Pancreas (tissue), 10 donors: ENCODE data around the gene RNF167. TPM values are rescaled to one million over a fixed set of nuclear protein-coding genes. Genes with fewer than 3 reads are reported as not detected.
A peak's percentile ranks its signal among the peaks of the same experiment; 100 is the strongest.

Source experiments
- ATAC-seq, 4 donors: fragments of 200-7000 bp; cut with Tn5 transposase; one replicate each; pipeline versions ENCODE4 v1.8.0 to v1.9.1; 2020; ENCODE audit warnings: mild to moderate bottlenecking in 4 of 4, moderate library complexity in 4 of 4
- DNase-seq, 6 donors: peaks; one replicate each; pipeline ENCODE4 v3.0.0-alpha.2; 2020
- FAIRE-seq: peaks from 2 replicates; lab custom pipeline; 2012; peaks lifted over from hg19 to GRCh38; lab: Jason Lieb, UNC
- H3K27ac ChIP-seq, 4 donors: fragments of 200-600 bp; sonication (generic); 1 replicate in 3 of 4; 2 replicates in 1 of 4; pipeline versions ENCODE4 v1.5.0 to v1.8.0; 2020
- H3K27me3 ChIP-seq, 4 donors: fragments of 200-600 bp; one replicate each; pipeline ENCODE4 v1.8.0; 2021
- H3K36me3 ChIP-seq, 3 donors: fragments of 200-600 bp; sonication (generic) in 1 of 3; one replicate each; pipeline versions ENCODE4 v1.5.0 to v1.8.0; 2020 to 2021
- H3K4me1 ChIP-seq, 3 donors: fragments of 200-600 bp; one replicate each; pipeline ENCODE4 v1.8.0; 2021
- H3K4me3 ChIP-seq, 4 donors: fragments of 200-600 bp; sonication (generic) in 2 of 4; one replicate each; pipeline versions ENCODE4 v1.5.0 to v1.8.0; 2020 to 2021
- H3K9me3 ChIP-seq, 4 donors: fragments of 200-600 bp; one replicate each; pipeline ENCODE4 v1.8.0; 2021
- WGBS, 2 donors: extraction: QIAGEN DNeasy Blood & Tissue Kit; methylation state at CpG; one replicate each; pipeline ENCODE4 v1.1.7; 2013; 5-methylcytosine and 5-hydroxymethylcytosine counted together
- intact Hi-C, 3 donors: fragments of 100-400 bp; cut with DNase I; formaldehyde crosslinking; loops; one replicate each; pipeline versions ENCODE4 v1.11.1 to v1.14.2; 2022
- polyA plus RNA-seq, 2 donors: library from polyadenylated mRNA; stranded (reverse); fragments of 200-250 nt; gene quantifications; one replicate each; pipeline ENCODE4 v1.2.3, GENCODE V29; 2013
- total RNA-seq, 6 donors: library from RNA; stranded (reverse); fragmentation: NEBNext Ultra II Directional in 4 of 6; extraction: Animal tissue kit (Norgen Biotek cat#: 25700) in 4 of 6; gene quantifications; one replicate each; pipeline versions ENCODE4 v1.2.1 to v1.2.4, GENCODE V29; 2021 to 2023
- TF ChIP-seq, protein P1 (sequence below), 4 donors: fragments of 200-600 bp; sonication (generic) in 3 of 4; IDR thresholded peaks; one replicate each; pipeline versions ENCODE4 v1.5.0 to v1.8.0; 2021; ENCODE audit warnings: antibody characterized with exemption in 4 of 4
- donor health status: healthy with polysubstance abuse.
- donor health status: DM: no; HTN: no; CAD: no; lungs with moderate emphysema.
- donor health status: DM: no; HTN: no; CAD: no.
- donor health status: control.
- donor health status: control.
- donor health status: Bipolar disorder and iron deficiency.
- donor health status: DM: yes; HTN: yes; CAD: no.
- donor health status: DM: no; HTN: no; CAD: no.
- donor health status: DM: no; HTN: no; CAD: no.
- donor health status: DM: yes; HTN: yes; CAD: no.

The RNF167 gene
- total and polyA plus RNA-seq, 8 donors = 40.8 to 118 (median 53.0) TPM

DNA sequence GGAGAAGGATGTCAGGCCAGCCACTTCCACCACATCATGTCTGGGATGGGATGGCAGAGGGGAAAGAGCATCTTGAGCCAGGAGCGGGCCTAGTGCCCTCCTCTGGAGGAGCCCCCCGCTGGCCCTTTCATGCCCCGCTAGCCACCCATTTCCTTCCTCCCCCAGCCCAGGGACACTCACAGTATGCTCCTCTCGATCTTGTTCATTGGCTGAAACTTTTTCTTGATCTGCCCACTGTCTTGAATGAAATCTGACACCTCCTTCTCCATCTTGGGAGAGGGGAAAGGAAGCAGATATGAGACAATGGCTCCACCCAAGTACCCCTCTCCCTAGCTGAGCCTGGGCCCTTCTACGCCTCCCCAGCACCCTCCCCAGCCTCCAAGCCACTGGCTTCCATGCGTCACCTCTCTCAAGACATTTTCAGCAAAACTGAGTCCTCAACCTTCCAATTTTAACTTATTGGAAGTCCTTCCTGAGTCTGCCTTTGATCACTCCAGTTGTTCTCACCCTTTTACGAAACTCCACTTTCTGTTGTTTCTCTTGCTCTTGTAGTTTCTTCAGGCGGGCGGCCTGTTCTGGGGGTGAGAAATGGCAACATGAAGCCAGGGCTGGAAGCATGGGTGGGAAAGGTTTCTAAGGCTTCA is 20.3 kb downstream of the RNF167 start:
- H3K4me3 ChIP-seq = no peak overlapping the region
- no peaks in the 10 kb centered on the region for H3K27me3 ChIP-seq
- DNase-seq = no peak
- peaks cover 0 to under 1% (median 0%) of the 10 kb centered on the region in 3 donors for H3K4me1 ChIP-seq
- H3K27ac ChIP-seq = no peak overlapping the region
- TF ChIP-seq, protein P1, sequence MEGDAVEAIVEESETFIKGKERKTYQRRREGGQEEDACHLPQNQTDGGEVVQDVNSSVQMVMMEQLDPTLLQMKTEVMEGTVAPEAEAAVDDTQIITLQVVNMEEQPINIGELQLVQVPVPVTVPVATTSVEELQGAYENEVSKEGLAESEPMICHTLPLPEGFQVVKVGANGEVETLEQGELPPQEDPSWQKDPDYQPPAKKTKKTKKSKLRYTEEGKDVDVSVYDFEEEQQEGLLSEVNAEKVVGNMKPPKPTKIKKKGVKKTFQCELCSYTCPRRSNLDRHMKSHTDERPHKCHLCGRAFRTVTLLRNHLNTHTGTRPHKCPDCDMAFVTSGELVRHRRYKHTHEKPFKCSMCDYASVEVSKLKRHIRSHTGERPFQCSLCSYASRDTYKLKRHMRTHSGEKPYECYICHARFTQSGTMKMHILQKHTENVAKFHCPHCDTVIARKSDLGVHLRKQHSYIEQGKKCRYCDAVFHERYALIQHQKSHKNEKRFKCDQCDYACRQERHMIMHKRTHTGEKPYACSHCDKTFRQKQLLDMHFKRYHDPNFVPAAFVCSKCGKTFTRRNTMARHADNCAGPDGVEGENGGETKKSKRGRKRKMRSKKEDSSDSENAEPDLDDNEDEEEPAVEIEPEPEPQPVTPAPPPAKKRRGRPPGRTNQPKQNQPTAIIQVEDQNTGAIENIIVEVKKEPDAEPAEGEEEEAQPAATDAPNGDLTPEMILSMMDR (IDR thresholded peaks at IDR 0.05) = no peak
- H3K9me3 ChIP-seq = no peaks in the 10 kb centered on the region
- no peak for ATAC-seq
- no peak for FAIRE-seq
- WGBS, 2 donors = 87 to 92% methylated on average over 9 of the region's 9 CpGs
- peaks cover 5 to 15% (median 6%) of the 10 kb centered on the region in 3 donors for H3K36me3 ChIP-seq
- intact Hi-C loops = no loop called here

DNA sequence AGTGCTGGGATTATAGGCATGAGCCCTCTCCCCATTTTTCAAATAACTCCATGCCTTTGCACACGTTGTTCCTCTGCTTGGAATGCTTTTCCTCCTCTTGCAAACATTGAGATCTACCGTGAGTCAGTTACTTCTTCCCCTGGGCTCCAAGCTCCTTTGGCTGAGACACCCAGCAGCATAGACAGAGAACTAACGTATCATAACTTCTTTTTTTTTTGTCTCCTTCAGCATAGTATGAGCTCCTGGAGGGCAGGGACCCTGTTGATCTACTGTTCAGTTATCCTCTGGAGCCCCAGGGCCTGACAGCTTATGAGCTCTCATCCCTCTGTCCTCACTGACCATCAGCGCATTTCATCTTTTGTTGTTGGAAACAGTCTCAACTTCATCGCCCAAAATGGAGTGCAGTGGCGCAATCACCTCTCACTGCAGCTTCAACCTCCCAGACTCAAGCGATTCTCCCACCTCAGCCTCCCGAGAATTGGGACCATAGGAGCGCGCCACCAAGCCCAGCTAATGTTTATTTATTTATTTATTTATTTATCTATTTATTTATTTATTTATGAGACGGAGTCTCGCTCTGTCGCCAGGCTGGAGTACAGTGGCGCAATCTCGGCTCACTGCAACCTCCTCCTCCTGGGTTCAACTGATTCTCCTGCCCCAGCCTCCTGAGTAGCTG is 25.4 kb downstream of the RNF167 start:
- no peaks in the 10 kb centered on the region for H3K36me3 ChIP-seq
- TF ChIP-seq, protein P1 (IDR thresholded peaks at IDR 0.05) = no peak
- intact Hi-C loops = no loop called here
- H3K27ac ChIP-seq = peak overlapping the region in 1 of 4 donors; percentile 92
- ATAC-seq (no peak), DNase-seq (no peak), FAIRE-seq (no peak)
- peaks cover 0 to 19% (median 10%) of the 10 kb centered on the region in 3 donors for H3K4me1 ChIP-seq
- H3K9me3 ChIP-seq = no peaks in the 10 kb centered on the region
- WGBS, 2 donors = 96 to 98% methylated on average over 15 of the region's 15 CpGs
- no peaks in the 10 kb centered on the region for H3K27me3 ChIP-seq
- no peak overlapping the region for H3K4me3 ChIP-seq

DNA sequence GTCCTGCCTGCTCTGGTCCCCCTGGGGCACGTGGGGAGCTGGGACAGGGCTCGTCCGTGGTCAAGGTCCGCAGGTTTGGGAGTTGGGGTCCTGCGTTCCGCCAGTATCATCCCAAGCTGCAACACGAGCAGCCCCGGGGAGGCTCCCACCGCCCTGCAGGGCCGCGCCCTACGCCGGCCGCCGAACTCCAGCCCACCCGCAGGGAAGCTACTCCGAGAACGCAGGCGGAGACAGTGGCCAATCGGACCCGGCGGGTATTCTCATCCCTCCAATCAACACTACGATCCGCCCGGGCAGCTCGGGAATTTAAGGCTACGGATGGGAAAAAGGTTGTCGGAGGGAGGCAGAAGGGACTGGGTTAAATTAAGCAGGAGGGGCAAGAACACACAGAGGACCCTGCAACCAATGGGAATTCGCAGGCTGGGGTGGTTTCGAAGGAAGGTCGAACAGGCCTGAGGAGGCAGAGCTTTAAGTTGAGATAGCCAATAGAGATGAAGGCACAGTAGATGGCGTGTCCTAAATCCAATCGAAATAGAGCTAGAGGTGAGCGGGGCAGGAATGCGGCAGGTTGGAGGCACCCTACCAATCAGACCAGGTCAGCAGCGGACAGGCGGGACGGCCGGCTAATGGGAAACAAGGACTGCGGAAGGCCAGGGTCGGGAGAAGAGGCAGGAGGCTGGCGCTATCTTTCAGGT is 26.9 kb downstream of the RNF167 start:
- Histone ChIP-seq H3K36me3 (no peaks in the 10 kb centered on the region), H3K27ac (peak overlapping the region; percentile 88 to 96 (median 92)), H3K4me1 (peaks cover 0 to 19% (median 10%) of the 10 kb centered on the region in 3 donors), H3K9me3 (no peaks in the 10 kb centered on the region), H3K27me3 (no peaks in the 10 kb centered on the region), H3K4me3 (peak overlapping the region; percentile 51 to 74 (median 72))
- intact Hi-C loops = no loop called here
- TF ChIP-seq, protein P1 (IDR thresholded peaks at IDR 0.05) = no peak
- DNase-seq = peak; percentile 88 to 99 (median 98)
- FAIRE-seq = peak; percentile 98
- ATAC-seq = peak; percentile 84 to 91 (median 86)
- 0 to 1% methylated on average over 42 of the region's 42 CpGs for WGBS, 2 donors

GRCh38 chr17:4967539-4968485 is 27.7 kb downstream of the RNF167 start, which contains the start of gene SPAG7:
SPAG7 (minus strand) TSS chr17:4967817; CDS start chr17:4967804, 13 bp downstream.
- WGBS, 2 donors = 1% methylated on average over 66 of the region's 66 CpGs
- intact Hi-C loops = no loop called here
- FAIRE-seq = peak; percentile 80
- H3K9me3 ChIP-seq = no peaks in the 10 kb centered on the region
- TF ChIP-seq, protein P1 (IDR thresholded peaks at IDR 0.05) = no peak
- H3K27ac ChIP-seq = peak within 1 kb of the TSS; percentile 88 to 96 (median 92)
- peak within 1 kb of the TSS; percentile 51 to 74 (median 72) for H3K4me3 ChIP-seq
- DNase-seq = peak; percentile 94 to 97 (median 96)
- no peaks in the 10 kb centered on the region for H3K27me3 ChIP-seq
- peak; percentile 81 to 88 (median 84) for ATAC-seq
- H3K4me1 ChIP-seq = peaks cover 0 to 19% (median 10%) of the 10 kb centered on the region in 3 donors
- H3K36me3 ChIP-seq = peaks cover 0 to 8% (median 0%) of the 10 kb centered on the region in 3 donors
